HepG2 (cell line): ENCODE data around the gene SNX9. TPM values are rescaled to one million over a fixed set of nuclear protein-coding genes. Genes with fewer than 3 reads are reported as not detected.

ENCODE experiments used
- DNMT1 ChIP-seq: sonication (generic); formaldehyde crosslinking; IDR thresholded peaks from 2 replicates; pipeline ENCODE4 v1.5.1; 2020; ENCODE audit warnings: mild to moderate bottlenecking, missing genetic modification reagents
- ISL2 ChIP-seq: sonication (generic); formaldehyde crosslinking; IDR thresholded peaks from 2 replicates; pipeline ENCODE4 v1.5.0; 2020; ENCODE audit warnings: missing genetic modification reagents
- KLF6 ChIP-seq: IDR thresholded peaks from 2 replicates; pipeline ENCODE4 v1.8.0; 2016; ENCODE audit warnings: missing biosample characterization, missing genetic modification reagents
- MYNN ChIP-seq: sonication (generic); formaldehyde crosslinking; IDR thresholded peaks from 2 replicates; pipeline ENCODE4 v1.4.0; 2020; ENCODE audit warnings: mild to moderate bottlenecking, low read depth, missing genetic modification reagents
- PCBP2 ChIP-seq: fragments of 200-400 bp; formaldehyde crosslinking; optimal IDR thresholded peaks from 2 replicates; pipeline ENCODE3; 2018; ENCODE audit warnings: low read length, low read depth; ENCODE audit not compliant: poor library complexity, severe bottlenecking
- POLR2AphosphoS5 ChIP-seq: IDR thresholded peaks from 2 replicates; pipeline ENCODE4 v1.6.1; 2012; ENCODE audit warnings: low read depth, low read length
- RARA ChIP-seq: IDR thresholded peaks from 2 replicates; pipeline ENCODE4 v1.6.1; 2016; ENCODE audit warnings: missing genetic modification reagents, missing compliant biosample characterization
- SRSF9 ChIP-seq: fragments of 200-400 bp; formaldehyde crosslinking; IDR thresholded peaks from 2 replicates; pipeline ENCODE4 v1.6.1; 2018; ENCODE audit warnings: borderline replicate concordance, mild to moderate bottlenecking, low read depth, low read length; ENCODE audit not compliant: insufficient read depth, poor library complexity, severe bottlenecking
- STAT5B ChIP-seq: sonication (generic); formaldehyde crosslinking; IDR thresholded peaks from 2 replicates; pipeline ENCODE4 v1.4.0; 2020; ENCODE audit warnings: missing genetic modification reagents
- STAT6 ChIP-seq: sonication (generic); formaldehyde crosslinking; IDR thresholded peaks from 2 replicates; pipeline ENCODE4 v1.4.0; 2020; ENCODE audit warnings: missing genetic modification reagents, mild to moderate bottlenecking, borderline replicate concordance
- TMF1 ChIP-seq: sonication (generic); formaldehyde crosslinking; IDR thresholded peaks from 2 replicates; pipeline ENCODE4 v1.8.1; 2022; ENCODE audit warnings: low read depth, missing genetic modification reagents
- TOE1 ChIP-seq: sonication (generic); formaldehyde crosslinking; IDR thresholded peaks from 2 replicates; pipeline ENCODE4 v1.4.0; 2020; ENCODE audit warnings: mild to moderate bottlenecking, missing genetic modification reagents
- TP53 ChIP-seq: sonication (generic); formaldehyde crosslinking; conservative IDR thresholded peaks from 2 replicates; pipeline ENCODE4 v1.4.0; 2020; ENCODE audit warnings: missing genetic modification reagents
- ZBTB4 ChIP-seq: sonication (generic); formaldehyde crosslinking; IDR thresholded peaks from 2 replicates; pipeline ENCODE4 v1.4.0; 2020; ENCODE audit warnings: missing genetic modification reagents, mild to moderate bottlenecking, borderline replicate concordance
- ZMYM3 ChIP-seq: sonication (generic); formaldehyde crosslinking; IDR thresholded peaks from 2 replicates; pipeline ENCODE4 v1.5.1; 2020; ENCODE audit warnings: mild to moderate bottlenecking, missing genetic modification reagents
- ZNF17 ChIP-seq: sonication (generic); formaldehyde crosslinking; IDR thresholded peaks from 2 replicates; pipeline ENCODE4 v1.5.0; 2020; ENCODE audit warnings: mild to moderate bottlenecking, missing genetic modification reagents
- ZNF232 ChIP-seq: sonication (generic); formaldehyde crosslinking; IDR thresholded peaks from 2 replicates; pipeline ENCODE4 v1.4.0; 2020; ENCODE audit warnings: missing genetic modification reagents, borderline replicate concordance
- ZNF446 ChIP-seq: sonication (generic); formaldehyde crosslinking; IDR thresholded peaks from 2 replicates; pipeline ENCODE4 v1.5.0; 2020; ENCODE audit warnings: mild to moderate bottlenecking, missing genetic modification reagents
- ZNF660 ChIP-seq: sonication (generic); formaldehyde crosslinking; IDR thresholded peaks from 2 replicates; pipeline ENCODE4 v1.5.1; 2020; ENCODE audit warnings: mild to moderate bottlenecking, low read depth, missing genetic modification reagents, borderline replicate concordance
- ZNF746 ChIP-seq: sonication (generic); formaldehyde crosslinking; IDR thresholded peaks from 2 replicates; pipeline ENCODE4 v1.8.0; 2022; ENCODE audit warnings: mild to moderate bottlenecking, missing genetic modification reagents
- polyA plus RNA-seq, 8 experiments: library from polyadenylated mRNA; depleted of rRNA in 3 of 8; stranded (reverse) in 7 of 8; unstranded in 1 of 8; fragments of >200 nt; fragmentation: Illumina TruSeq in 4 of 8; extraction: Trizol in 4 of 8; gene quantifications; 2 replicates each; pipeline versions ENCODE4 v1.2.1 to v1.2.3, GENCODE V29; 2011 to 2016; ENCODE audit warnings: low read depth in 4 of 8, missing spikeins in 1 of 8, mixed read lengths in 1 of 8; ENCODE audit not compliant: insufficient read depth in 1 of 8
- total RNA-seq, 5 experiments: library from RNA; depleted of rRNA; stranded (reverse); fragments of >200 nt; fragmentation: Illumina TruSeq; extraction: Trizol; gene quantifications; 2 replicates each; pipeline ENCODE4 v1.2.3, GENCODE V29; 2016; ENCODE audit warnings: low read depth in 1 of 5
- TF ChIP-seq, protein P1 (sequence below): sonication (generic); formaldehyde crosslinking; IDR thresholded peaks from 2 replicates; pipeline ENCODE4 v1.4.0; 2020; ENCODE audit warnings: mild to moderate bottlenecking, missing genetic modification reagents

Gene SNX9
- total and polyA plus RNA-seq, 2 of the 13 experiments (the other 11 are each of a cell fraction or from before 2014, with no cell fraction given): 21.9 to 36.0 TPM

- peak; percentile 93; the same call in 1 of the 2 replicates for TF ChIP-seq STAT6 (CRISPR knock-in tag)
- no peak for TF ChIP-seq ZNF446
- no peak for TF ChIP-seq TMF1 (CRISPR knock-in tag)
- TF ChIP-seq ZMYM3 (CRISPR knock-in tag): peak; percentile 97
- peak; percentile 90; the same call in 1 of the 2 replicates for TF ChIP-seq ZBTB4 (CRISPR knock-in tag)
- 0 out of 2 replicates have a peak, but pooled peaks have one; percentile 37 for TF ChIP-seq KLF6 (CRISPR knock-in tag)
- TF ChIP-seq, protein P1, sequence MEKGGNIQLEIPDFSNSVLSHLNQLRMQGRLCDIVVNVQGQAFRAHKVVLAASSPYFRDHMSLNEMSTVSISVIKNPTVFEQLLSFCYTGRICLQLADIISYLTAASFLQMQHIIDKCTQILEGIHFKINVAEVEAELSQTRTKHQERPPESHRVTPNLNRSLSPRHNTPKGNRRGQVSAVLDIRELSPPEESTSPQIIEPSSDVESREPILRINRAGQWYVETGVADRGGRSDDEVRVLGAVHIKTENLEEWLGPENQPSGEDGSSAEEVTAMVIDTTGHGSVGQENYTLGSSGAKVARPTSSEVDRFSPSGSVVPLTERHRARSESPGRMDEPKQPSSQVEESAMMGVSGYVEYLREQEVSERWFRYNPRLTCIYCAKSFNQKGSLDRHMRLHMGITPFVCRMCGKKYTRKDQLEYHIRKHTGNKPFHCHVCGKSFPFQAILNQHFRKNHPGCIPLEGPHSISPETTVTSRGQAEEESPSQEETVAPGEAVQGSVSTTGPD (CRISPR knock-in tag): peak; percentile 67; the same call in 1 of the 2 replicates
- no peak for TF ChIP-seq STAT5B (CRISPR knock-in tag)
- no peak for TF ChIP-seq TP53 (CRISPR knock-in tag)
- no peak for TF ChIP-seq SRSF9
- peak; percentile 62 for TF ChIP-seq RARA (CRISPR knock-in tag)
- TF ChIP-seq ISL2 (CRISPR knock-in tag): peak; percentile 80
- TF ChIP-seq MYNN (CRISPR knock-in tag): no peak
- no peak for TF ChIP-seq PCBP2
- TF ChIP-seq ZNF17: no peak
- TF ChIP-seq POLR2AphosphoS5: peak; percentile 76
- TF ChIP-seq ZNF660 (CRISPR knock-in tag): no peak
- no peak for TF ChIP-seq ZNF232 (CRISPR knock-in tag)
- no peak for TF ChIP-seq DNMT1
- no peak for TF ChIP-seq TOE1
- TF ChIP-seq ZNF746 (CRISPR knock-in tag): peak; percentile 40; the same call in 1 of the 2 replicates
These were observed 131.4 kb downstream of the SNX9 start (continued) for GRCh38 chr6:157954150-157955117.
